NCI-H2029 (cell line): ENCODE measurements around the gene TGFBR3L.
A peak's percentile ranks its signal among the peaks of the same experiment; 100 is the strongest.
"Not testable (repeated sequence)": the region's sequence is repeated elsewhere in the genome, so short reads cannot be mapped to it uniquely, and the experiment has no call there.

Source experiments
- DNase-seq: peaks from one replicate; lab custom pipeline; 2025; lab: John Stamatoyannopoulos, UW

TGFBR3L gene

GRCh38 chr19:7879836-7880235, 34.8 kb upstream of the TGFBR3L start:
- DNase-seq, result no peak

- DNase-seq, result no peak
These were observed 32.7 kb upstream of the TGFBR3L start for GRCh38 chr19:7881910-7882309.

- no peak for DNase-seq
These were observed 31.5 kb upstream of the TGFBR3L start for GRCh38 chr19:7883105-7883504.

GRCh38 chr19:7883796-7884570, 30.6 kb upstream of the TGFBR3L start:
- DNase-seq, result no peak

GRCh38 chr19:7885818-7886217, 28.8 kb upstream of the TGFBR3L start:
- no peak for DNase-seq

- no peak for DNase-seq
These were observed 27.1 kb upstream of the TGFBR3L start for GRCh38 chr19:7887408-7888144.

- DNase-seq, result no peak
These were observed 26.3 kb upstream of the TGFBR3L start, which contains the start of gene LRRC8E for GRCh38 chr19:7888145-7888825. Gene LRRC8E (plus strand): TSS chr19:7888510. CDS start chr19:7895604, 7,094 bp downstream.

- no peak for DNase-seq
These were observed 25.8 kb upstream of the TGFBR3L start for GRCh38 chr19:7888826-7889217.

- not testable (repeated sequence) for DNase-seq
These were observed 21.1 kb upstream of the TGFBR3L start for GRCh38 chr19:7893362-7894101.

GRCh38 chr19:7894612-7895309, 19.9 kb upstream of the TGFBR3L start:
- DNase-seq, result no peak

GRCh38 chr19:7895565-7895964, 19.1 kb upstream of the TGFBR3L start:
- no peak for DNase-seq

GRCh38 chr19:7897292-7897691, 17.3 kb upstream of the TGFBR3L start:
- DNase-seq, result no peak

- no peak for DNase-seq
These were observed 15.7 kb upstream of the TGFBR3L start for GRCh38 chr19:7898967-7899366.

GRCh38 chr19:7899751-7900378, 14.8 kb upstream of the TGFBR3L start:
- DNase-seq, result no peak

- no peak for DNase-seq
These were observed 14.2 kb upstream of the TGFBR3L start for GRCh38 chr19:7900401-7900870.

- DNase-seq, result no peak
These were observed 13.7 kb upstream of the TGFBR3L start for GRCh38 chr19:7900931-7901330.

GRCh38 chr19:7901337-7901736, 13.3 kb upstream of the TGFBR3L start:
- no peak for DNase-seq

- DNase-seq, result no peak
These were observed 11.8 kb upstream of the TGFBR3L start for GRCh38 chr19:7902796-7903243.

GRCh38 chr19:7903244-7904073, 11.2 kb upstream of the TGFBR3L start, which contains the start of gene MAP2K7:
Gene MAP2K7 (plus strand): TSS chr19:7903877. CDS start chr19:7903945, 68 bp downstream.
- DNase-seq, result peak; percentile 99
